Activated naive CD4-positive, alpha-beta T cell treated with anti-CD3 and anti-CD28 coated beads, Interleukin-2, amount 50 U/mL, for 72 hours (primary cell): ENCODE measurements around the gene WIF1. TPM values are rescaled to one million over a fixed set of nuclear protein-coding genes. Genes with fewer than 3 reads are reported as not detected.
A peak's percentile ranks its signal among the peaks of the same experiment; 100 is the strongest.

Experiments
- ATAC-seq, 2 donors: fragments of 150-1000 bp; cut with Tn5 transposase; 2 replicates each; pipeline ENCODE4 v1.10.0; 2021; ENCODE audit warnings: mild to moderate bottlenecking in 2 of 2, moderate library complexity in 2 of 2
- DNase-seq, 2 donors: peaks; one replicate each; pipeline ENCODE4 v3.0.0; 2021 to 2022; ENCODE audit warnings: low spot score in 2 of 2
- H3K27ac Mint-ChIP-seq, 2 donors: one replicate each; pipeline ENCODE4 v1.8.0; 2022; ENCODE audit warnings: mild to moderate bottlenecking in 2 of 2, mixed read lengths in 2 of 2
- H3K36me3 Mint-ChIP-seq, 2 donors: one replicate each; pipeline ENCODE4 v1.8.0; 2022; ENCODE audit warnings: mixed read lengths in 2 of 2
- H3K9me3 Mint-ChIP-seq, 2 donors: one replicate each; pipeline ENCODE4 v1.8.0; 2022; ENCODE audit warnings: mixed read lengths in 2 of 2
- total RNA-seq, 2 donors: library from RNA; stranded (reverse); gene quantifications; one replicate each; pipeline ENCODE4 v1.2.3, GENCODE V29; 2022

Gene WIF1
- total RNA-seq, 2 donors from 2014 or later = not detected

DNA sequence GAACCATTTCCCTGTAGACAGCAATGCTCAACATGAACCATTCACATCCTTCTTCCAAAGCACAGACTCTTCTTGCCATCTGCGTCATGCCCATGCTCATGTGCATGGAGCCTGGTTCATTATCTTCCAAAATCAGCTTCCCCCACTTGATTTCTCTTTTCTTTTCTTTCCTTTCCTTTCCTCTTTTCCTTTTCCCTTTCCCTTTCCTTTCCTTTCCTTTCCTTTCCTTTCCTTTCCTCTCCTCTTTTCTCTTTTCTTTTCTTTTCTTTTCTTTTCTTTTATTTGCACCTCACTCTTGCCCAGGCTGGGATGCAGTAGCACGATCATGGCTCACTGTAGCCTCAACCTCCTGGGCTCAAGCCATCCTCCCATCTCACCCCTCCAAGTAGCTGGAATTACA, 37.5 kb downstream of the WIF1 start:
- ATAC-seq (no peak), DNase-seq (no peak)
- no peak overlapping the region for H3K27ac Mint-ChIP-seq
- H3K36me3 Mint-ChIP-seq = no peaks in the 10 kb centered on the region
- H3K9me3 Mint-ChIP-seq = no peaks in the 10 kb centered on the region

DNA sequence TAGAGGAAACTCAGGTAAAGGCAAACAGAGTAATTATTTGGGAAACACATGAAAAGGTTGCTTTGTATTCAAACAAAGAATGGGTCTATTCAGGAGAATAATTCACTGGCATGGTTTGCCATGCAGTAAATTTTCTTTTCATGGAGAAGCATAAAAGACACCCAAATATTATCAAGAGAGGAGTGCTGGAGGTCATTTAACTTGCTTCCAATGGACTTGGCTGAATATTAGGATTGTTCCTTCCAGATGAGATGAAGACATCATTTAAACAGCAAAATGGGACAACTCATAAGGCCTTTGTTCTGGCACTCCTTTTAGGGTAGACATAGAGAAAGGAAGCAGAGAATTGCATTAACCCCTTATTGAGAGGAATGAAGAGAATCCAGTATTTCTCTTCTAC, 38.7 kb downstream of the WIF1 start:
- no peaks in the 10 kb centered on the region for H3K9me3 Mint-ChIP-seq
- no peak for DNase-seq
- no peak for ATAC-seq
- H3K36me3 Mint-ChIP-seq = no peaks in the 10 kb centered on the region
- H3K27ac Mint-ChIP-seq = no peak overlapping the region

DNA sequence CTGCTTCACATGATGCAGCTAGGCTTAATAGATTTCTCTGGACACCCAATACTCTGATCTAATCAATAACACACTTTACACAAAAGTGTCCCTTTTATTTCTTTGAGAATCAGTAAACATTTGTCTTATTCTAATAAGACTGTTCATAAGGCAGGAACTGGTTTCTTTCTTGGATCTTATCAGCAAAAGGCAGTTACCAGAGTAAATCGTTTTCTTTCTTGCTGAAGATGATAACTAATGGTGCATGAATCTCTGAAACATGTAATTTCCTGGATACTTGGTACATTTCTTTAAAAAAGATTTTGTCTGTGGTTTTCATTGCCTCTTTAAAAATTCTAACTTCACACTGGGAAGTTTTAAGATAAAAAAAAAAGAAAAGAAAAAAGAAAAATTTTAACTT, 39.6 kb downstream of the WIF1 start:
- H3K27ac Mint-ChIP-seq = no peak overlapping the region
- no peak for DNase-seq
- no peaks in the 10 kb centered on the region for H3K36me3 Mint-ChIP-seq
- H3K9me3 Mint-ChIP-seq = no peaks in the 10 kb centered on the region
- no peak for ATAC-seq

DNA sequence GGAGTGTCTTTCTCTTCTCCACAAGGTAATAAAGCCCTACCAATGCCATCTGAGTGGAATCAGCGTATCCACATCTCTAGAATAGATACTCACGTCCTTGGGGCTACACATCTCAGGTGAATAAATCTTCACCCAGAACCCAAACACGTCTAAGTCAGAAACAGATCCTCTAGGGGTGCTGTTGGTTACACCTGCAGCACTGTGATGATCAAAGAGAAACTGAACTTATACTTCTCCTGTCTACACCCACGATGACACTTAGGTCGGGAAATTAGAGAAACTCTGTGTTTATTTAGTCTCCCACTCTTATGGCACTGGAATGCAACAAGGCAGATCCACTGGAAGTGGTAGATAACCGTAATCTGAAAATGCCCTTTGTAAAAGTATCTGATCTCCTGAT, 46.2 kb downstream of the WIF1 start:
- Mint-ChIP-seq H3K27ac (no peak overlapping the region), H3K9me3 (no peaks in the 10 kb centered on the region), H3K36me3 (no peaks in the 10 kb centered on the region)
- no peak for ATAC-seq
- DNase-seq = no peak

DNA sequence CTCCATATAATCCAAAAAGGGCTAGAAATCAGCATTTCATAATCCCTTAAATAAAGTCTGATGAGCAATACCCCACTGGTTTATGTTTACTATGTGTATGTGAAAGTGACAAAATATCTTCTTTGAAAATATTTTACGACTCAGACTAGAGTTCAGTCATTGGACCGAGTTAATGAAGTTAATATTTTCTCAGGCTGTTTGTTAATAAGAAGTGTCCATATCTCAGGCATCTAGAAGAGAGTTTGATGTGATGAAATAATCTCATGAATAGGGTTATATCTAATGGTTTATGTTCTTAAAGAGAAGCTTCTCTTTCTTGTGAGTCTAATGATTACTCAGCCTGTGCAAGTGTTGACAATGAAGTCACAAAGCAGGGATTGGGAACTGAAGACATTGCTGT, 51.8 kb downstream of the WIF1 start:
- no peak overlapping the region for H3K27ac Mint-ChIP-seq

DNA sequence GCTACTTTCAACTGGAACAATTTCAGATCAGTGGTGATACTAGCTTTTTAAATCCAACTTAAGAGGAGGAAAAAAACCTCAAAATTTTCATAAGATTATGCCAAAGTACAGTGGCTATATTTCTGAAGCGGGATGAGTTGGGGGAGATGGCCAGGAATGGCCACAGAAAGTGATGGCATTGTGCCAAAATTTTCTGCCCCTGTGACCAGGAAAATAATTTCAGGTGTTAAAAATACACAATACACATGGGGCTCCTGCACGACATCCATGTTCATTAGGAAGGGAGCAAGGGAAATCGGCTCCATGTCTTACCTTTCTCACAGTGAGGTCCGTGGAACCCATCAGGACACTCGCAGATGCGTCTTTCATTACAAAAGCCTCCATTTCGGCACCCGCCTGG, 53.7 kb downstream of the WIF1 start:
- no peaks in the 10 kb centered on the region for H3K9me3 Mint-ChIP-seq
- no peaks in the 10 kb centered on the region for H3K36me3 Mint-ChIP-seq
- no peak overlapping the region for H3K27ac Mint-ChIP-seq
- no peak for ATAC-seq
- DNase-seq = no peak

More for the DNA sequence above, 51.8 kb downstream of the WIF1 start:
- Mint-ChIP-seq H3K36me3 (no peaks in the 10 kb centered on the region), H3K9me3 (no peaks in the 10 kb centered on the region)
- no peak for ATAC-seq
- DNase-seq = no peak

DNA sequence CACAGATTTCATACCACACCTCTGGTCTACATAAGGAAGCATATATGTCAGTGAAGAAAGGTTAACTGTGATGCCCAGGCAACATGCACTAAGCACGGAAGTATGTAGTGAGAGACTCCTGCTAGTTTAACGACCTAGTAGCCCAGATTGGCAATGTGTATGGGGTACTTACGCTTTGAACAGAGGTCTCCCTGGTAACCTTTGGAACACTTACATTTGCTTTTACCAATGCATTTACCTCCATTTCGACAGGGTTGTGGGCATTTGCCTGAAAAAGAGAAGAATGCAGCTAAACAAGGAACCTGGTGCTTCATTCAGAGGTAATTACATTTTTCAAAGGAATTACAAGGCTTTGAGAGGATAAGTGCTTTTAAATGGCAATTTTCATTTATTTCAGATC, 65.2 kb downstream of the WIF1 start:
- Mint-ChIP-seq H3K36me3 (no peaks in the 10 kb centered on the region), H3K9me3 (no peaks in the 10 kb centered on the region), H3K27ac (no peak overlapping the region)
- ATAC-seq (no peak), DNase-seq (no peak)

DNA sequence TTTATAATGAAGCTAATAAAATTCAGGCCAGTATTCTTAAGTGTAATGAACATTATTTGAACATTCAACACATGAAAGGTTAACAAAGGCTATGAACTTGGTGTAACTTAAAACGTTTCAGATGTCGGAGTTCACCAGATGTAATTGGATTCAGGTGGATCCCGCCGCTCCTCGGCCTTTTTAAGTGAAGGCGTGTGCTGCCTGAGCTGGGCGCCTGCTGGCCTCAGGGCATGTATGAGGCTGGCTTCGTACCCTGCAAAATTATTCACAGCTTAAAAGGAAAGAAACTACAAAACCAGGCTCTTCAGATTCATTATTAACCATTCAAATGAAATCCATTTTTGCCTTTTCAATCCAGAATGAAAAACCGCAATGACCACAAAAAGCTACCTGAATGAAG, 69.9 kb downstream of the WIF1 start:
- ATAC-seq = no peak
- Mint-ChIP-seq H3K27ac (no peak overlapping the region), H3K36me3 (no peaks in the 10 kb centered on the region), H3K9me3 (no peaks in the 10 kb centered on the region)
- no peak for DNase-seq

DNA sequence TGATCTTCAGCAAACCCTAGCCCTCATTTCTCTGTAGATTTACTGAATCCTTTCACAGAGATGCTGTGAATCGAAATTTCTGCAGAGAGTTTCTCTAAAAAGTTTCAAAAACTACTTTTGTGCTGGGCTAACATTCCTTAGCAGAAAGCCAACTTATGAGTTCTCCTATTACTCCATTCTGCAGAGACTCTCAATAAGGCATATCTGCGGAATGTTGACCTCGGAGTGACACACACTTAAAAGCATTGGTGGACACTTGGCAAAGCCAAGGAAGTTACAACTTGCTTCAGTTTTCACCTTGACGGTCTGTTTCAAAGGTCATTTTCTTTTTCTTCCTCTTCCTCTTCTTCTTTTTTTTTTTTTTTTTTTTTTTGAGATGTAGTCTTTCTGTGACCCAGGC, 75.8 kb downstream of the WIF1 start:
- no peak for DNase-seq

DNA sequence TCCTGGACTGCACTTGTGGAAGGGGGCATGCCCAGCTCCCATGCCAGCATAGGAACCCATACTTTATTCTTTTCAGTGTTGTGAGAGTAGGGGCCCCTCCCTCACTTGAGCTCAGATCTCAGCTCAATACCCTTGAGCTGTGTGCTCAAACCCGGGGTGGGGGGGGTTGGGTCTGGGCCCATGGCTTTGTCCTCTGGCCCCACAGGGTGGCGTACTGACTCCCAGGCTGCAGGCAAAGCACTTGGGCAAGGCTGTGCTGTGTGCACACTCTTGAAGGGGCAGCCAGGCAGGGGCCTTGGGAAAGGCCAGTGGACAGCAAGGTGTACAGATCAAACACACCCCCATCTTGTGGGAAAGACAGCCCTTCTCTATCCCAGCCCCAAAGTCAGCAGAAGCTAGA, 81.8 kb downstream of the WIF1 start:
- Mint-ChIP-seq H3K36me3 (peaks cover 6 to 7% of the 10 kb centered on the region in 2 donors), H3K27ac (no peak overlapping the region), H3K9me3 (peaks cover 5 to 12% of the 10 kb centered on the region in 2 donors)
- DNase-seq = no peak
- no peak for ATAC-seq

More for the DNA sequence above, 75.8 kb downstream of the WIF1 start:
- no peaks in the 10 kb centered on the region for H3K9me3 Mint-ChIP-seq
- no peak for ATAC-seq
- H3K36me3 Mint-ChIP-seq = no peaks in the 10 kb centered on the region
- H3K27ac Mint-ChIP-seq = peak overlapping the region in 1 of 2 donors; percentile 57

DNA sequence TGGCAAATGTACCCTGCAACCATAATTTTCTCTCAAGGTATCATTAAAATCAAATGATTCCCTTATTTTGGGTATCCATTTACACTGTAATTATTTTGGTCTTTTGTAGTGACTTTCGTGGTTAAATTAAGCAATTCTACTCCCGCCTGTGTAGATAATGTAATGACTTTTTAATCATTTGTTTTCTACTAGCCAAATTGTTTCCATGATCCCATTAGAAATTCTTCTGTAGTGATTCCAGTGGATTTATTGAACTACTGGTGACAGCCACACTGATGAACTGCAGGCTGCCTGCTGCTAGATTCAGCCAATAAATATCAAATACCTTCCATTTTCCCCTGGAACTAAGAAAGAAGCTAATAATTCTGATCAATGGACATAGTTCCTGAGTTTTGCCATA, 96.0 kb downstream of the WIF1 start:
- H3K9me3 Mint-ChIP-seq = peaks cover 3 to 13% of the 10 kb centered on the region in 2 donors
- DNase-seq (no peak), ATAC-seq (no peak)
- no peaks in the 10 kb centered on the region for H3K36me3 Mint-ChIP-seq
- H3K27ac Mint-ChIP-seq = no peak overlapping the region

DNA sequence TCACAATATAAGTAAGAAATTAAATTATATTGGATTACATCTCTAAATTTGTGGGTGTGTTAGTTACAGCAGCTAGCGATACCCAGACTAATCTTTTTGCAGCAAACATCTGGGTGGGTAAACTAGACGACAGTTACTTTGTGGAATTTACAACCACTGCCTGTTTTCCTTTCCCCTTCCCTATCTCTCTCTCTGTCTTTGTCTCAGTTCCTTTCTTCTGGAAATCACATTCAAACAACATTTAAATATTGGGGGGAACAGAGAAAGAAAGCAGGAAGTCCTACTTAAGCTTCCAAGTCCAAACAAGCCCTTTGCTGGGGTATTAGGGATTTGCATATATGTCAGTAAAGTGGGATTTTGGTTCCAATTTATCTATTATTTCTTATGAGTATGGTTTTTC, 97.6 kb downstream of the WIF1 start:
- DNase-seq = no peak
- Mint-ChIP-seq H3K27ac (no peak overlapping the region), H3K9me3 (peaks cover 3 to 4% of the 10 kb centered on the region in 2 donors), H3K36me3 (no peaks in the 10 kb centered on the region)
- ATAC-seq = no peak

DNA sequence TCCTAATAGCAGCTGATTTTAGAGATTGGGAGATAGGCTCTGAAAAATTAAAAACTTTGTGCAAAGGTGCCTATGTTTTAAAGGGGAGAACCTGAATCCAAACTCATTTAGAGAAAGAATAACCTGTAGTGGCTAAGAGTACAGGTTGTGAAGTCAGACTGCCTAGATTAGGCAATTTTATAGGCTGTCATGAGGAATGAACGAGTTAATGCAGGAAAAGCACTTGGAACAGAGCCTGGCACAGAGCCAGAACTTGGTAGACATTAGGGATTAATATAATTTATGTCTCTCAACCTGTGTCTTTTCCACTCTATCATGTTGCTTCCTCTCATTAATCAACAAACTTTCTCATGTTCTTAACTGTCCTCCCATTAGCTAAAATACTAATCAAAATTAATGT, 98.1 kb downstream of the WIF1 start:
- DNase-seq = no peak
- H3K36me3 Mint-ChIP-seq = no peaks in the 10 kb centered on the region
- no peak for ATAC-seq
- no peak overlapping the region for H3K27ac Mint-ChIP-seq
- H3K9me3 Mint-ChIP-seq = peaks cover 3 to 4% of the 10 kb centered on the region in 2 donors

DNA sequence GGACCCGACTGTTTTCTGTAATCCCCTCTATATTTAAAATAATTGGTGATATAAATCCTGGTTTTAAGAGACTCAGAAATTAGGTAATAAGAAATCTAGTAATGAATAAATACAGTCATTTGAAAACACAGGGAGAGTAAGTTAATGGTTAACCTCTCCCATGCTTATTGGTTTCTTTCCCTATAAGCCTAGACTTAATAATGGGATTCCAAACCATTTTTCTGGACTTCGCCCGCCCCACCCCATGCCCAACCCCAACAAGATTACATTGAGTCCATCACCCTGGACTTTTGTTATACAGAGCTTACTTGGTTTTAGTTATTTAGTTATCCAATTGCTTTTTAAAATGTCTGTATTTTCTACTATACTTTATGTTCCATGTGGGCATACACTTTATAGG, 98.7 kb downstream of the WIF1 start:
- no peaks in the 10 kb centered on the region for H3K36me3 Mint-ChIP-seq
- H3K9me3 Mint-ChIP-seq = peaks cover 3 to 4% of the 10 kb centered on the region in 2 donors
- H3K27ac Mint-ChIP-seq = no peak overlapping the region
- DNase-seq (no peak), ATAC-seq (no peak)

DNA sequence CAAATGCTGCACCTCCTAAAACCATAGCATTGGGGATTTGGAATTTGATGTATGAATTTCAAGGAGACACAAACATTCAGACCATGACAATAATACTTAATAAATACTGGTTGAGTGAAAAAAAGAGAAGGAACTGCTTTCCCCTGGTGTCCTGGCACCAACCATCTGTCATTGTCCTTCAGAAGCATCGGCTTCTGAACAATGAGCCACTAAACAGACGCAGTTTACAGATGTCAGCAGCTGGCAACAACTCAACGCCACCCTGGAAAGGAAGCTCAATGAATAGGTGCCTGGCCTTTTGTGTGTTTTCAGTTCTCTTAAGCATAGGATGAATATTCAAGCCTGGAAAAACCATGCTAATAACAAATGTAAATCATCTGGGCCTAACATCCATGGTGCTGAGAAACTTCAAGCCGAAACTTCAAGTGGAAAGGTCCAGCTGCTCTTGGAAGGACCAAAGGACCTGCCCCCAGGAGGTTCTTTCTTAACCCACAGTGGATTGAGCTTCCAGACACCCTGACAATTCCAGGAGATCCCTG, 101.3 kb downstream of the WIF1 start:
- DNase-seq = no peak
- no peaks in the 10 kb centered on the region for H3K9me3 Mint-ChIP-seq
- ATAC-seq = no peak
- H3K27ac Mint-ChIP-seq = no peak overlapping the region
- no peaks in the 10 kb centered on the region for H3K36me3 Mint-ChIP-seq

DNA sequence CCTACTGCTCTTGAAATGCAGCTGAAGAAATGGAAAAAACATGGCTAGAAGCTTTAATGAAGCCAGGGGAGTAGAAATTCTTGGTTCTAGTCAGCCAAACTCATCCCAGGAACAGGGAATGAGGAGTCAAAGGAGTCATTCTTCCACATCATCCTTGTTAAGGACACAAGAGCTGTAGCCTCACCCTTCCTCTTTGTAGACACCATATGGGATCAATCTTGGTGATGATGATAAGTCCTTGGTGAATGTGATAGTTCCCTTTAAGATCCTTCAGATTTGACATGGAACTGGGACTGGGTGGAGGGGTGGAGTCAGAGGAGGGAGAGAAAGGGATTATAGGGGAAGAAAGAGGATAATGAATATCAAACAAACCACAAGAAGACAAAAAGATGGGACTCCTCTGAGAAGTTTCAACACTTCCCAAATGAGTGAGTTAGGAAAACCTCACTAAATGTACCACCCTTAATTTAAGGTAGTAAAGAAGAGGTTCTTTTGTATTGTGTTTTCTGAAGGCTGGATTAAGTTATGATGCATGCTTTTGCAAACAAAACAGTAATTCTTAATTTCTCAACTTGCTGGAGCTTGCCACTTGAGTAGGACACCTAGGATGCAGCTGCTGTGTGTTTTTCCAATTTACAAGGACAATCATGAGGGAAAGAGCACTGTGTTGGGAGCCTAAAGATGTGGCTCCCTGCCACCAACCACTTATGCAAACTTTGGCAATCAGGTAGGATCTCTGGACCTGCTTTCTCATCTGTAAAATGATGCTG, 104.0 kb downstream of the WIF1 start:
- no peak for DNase-seq
- Mint-ChIP-seq H3K9me3 (peaks cover 0 to 1% of the 10 kb centered on the region in 2 donors), H3K27ac (no peak overlapping the region), H3K36me3 (no peaks in the 10 kb centered on the region)
- ATAC-seq = no peak

DNA sequence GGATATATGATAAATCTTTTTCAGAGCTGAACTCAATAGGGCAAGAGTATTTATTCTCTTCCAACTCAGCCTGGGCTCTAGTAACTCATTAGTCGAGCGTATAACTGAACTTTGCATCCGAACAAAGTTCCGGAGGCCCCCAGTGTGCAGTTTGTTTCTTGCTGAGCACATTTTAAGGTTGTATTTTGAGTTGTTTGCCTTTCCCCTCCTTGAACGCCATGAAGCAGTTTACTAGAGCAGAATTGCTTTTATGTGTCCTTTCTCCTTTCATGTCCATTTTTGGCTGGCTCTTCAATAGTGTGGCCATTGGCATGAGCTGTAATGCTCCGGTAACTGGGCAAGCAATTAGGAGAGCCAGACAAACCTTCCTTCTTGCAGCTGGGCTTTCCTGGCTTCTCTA, 105.3 kb downstream of the WIF1 start:
- no peak overlapping the region for H3K27ac Mint-ChIP-seq
- H3K36me3 Mint-ChIP-seq = no peaks in the 10 kb centered on the region
- peaks cover 0 to 6% of the 10 kb centered on the region in 2 donors for H3K9me3 Mint-ChIP-seq
- DNase-seq (no peak), ATAC-seq (no peak)
